Mesenchymal stem cell (in vitro differentiated cells and primary cell): ENCODE results near the gene SMCR8. TPM values are rescaled to one million over a fixed set of nuclear protein-coding genes. Genes with fewer than 3 reads are reported as not detected.

Source experiments
- DNase-seq: peaks from one replicate; pipeline ENCODE4 v3.0.0-alpha.2; 2013
- H2AFZ ChIP-seq: one replicate; pipeline ENCODE4 v1.6.1; 2013; ENCODE audit warnings: low read depth, mild to moderate bottlenecking, control low read depth, inconsistent platforms, low read length, moderate library complexity
- H2AK5ac ChIP-seq: 2 replicates; pipeline ENCODE4 v1.6.1; 2013; ENCODE audit warnings: low read length, moderate library complexity, mild to moderate bottlenecking, inconsistent platforms; ENCODE audit not compliant: severe bottlenecking
- H2BK120ac ChIP-seq: one replicate; pipeline ENCODE4 v1.6.1; 2013; ENCODE audit warnings: low read depth, mild to moderate bottlenecking, inconsistent platforms, low read length, moderate library complexity
- H2BK12ac ChIP-seq, 2 experiments: one replicate each; pipeline ENCODE4 v1.6.1; 2013; ENCODE audit warnings: inconsistent platforms in 2 of 2, low read length in 2 of 2, mild to moderate bottlenecking in 2 of 2, moderate library complexity in 2 of 2, control low read depth in 1 of 2
- H2BK15ac ChIP-seq: one replicate; pipeline ENCODE4 v1.6.1; 2013; ENCODE audit warnings: mild to moderate bottlenecking, low read depth, inconsistent platforms; ENCODE audit not compliant: poor library complexity, severe bottlenecking
- H2BK5ac ChIP-seq: 2 replicates; pipeline ENCODE4 v1.6.1; 2013; ENCODE audit warnings: low read depth, mild to moderate bottlenecking, low read length, control low read depth, inconsistent platforms; ENCODE audit not compliant: poor library complexity, severe bottlenecking
- H3K14ac ChIP-seq, 2 experiments: one replicate each; pipeline ENCODE4 v1.6.1; 2013; ENCODE audit warnings: inconsistent platforms in 2 of 2, low read length in 2 of 2, control low read depth in 1 of 2, mild to moderate bottlenecking in 1 of 2, moderate library complexity in 1 of 2
- H3K18ac ChIP-seq, 2 experiments: one replicate each; pipeline ENCODE4 v1.6.1; 2013; ENCODE audit warnings: inconsistent platforms in 2 of 2, low read length in 2 of 2, control low read depth in 1 of 2, low read depth in 1 of 2, mild to moderate bottlenecking in 1 of 2
- H3K23ac ChIP-seq, 2 experiments: one replicate each; pipeline ENCODE4 v1.6.1; 2013; ENCODE audit warnings: inconsistent platforms in 2 of 2, low read length in 2 of 2, mild to moderate bottlenecking in 2 of 2, moderate library complexity in 2 of 2, control low read depth in 1 of 2
- H3K27ac ChIP-seq: 2 replicates; pipeline ENCODE4 v1.5.1; 2013; ENCODE audit warnings: mild to moderate bottlenecking, moderate library complexity, low read length, control low read depth, inconsistent platforms; ENCODE audit not compliant: poor library complexity, severe bottlenecking
- H3K27me3 ChIP-seq, 2 experiments: 2 replicates each; pipeline versions ENCODE4 v1.6.1 to v1.7.0; 2013; ENCODE audit warnings: low read length in 2 of 2, mild to moderate bottlenecking in 2 of 2, moderate library complexity in 2 of 2, control low read depth in 1 of 2, inconsistent platforms in 1 of 2; ENCODE audit not compliant: control insufficient read depth in 1 of 2, insufficient read depth in 1 of 2
- H3K36me3 ChIP-seq, 2 experiments: 2 replicates each; pipeline versions ENCODE4 v1.6.1 to v1.7.0; 2013; ENCODE audit warnings: low read length in 2 of 2, control low read depth in 1 of 2, inconsistent platforms in 1 of 2, low read depth in 1 of 2, mild to moderate bottlenecking in 1 of 2; ENCODE audit not compliant: insufficient read depth in 2 of 2, control insufficient read depth in 1 of 2
- H3K4ac ChIP-seq, 2 experiments: one replicate each; pipeline ENCODE4 v1.6.1; 2013; ENCODE audit warnings: inconsistent platforms in 2 of 2, low read length in 2 of 2, mild to moderate bottlenecking in 2 of 2, moderate library complexity in 2 of 2, control low read depth in 1 of 2, low read depth in 1 of 2
- H3K4me1 ChIP-seq: 2 replicates; pipeline ENCODE4 v1.6.1; 2013; ENCODE audit warnings: low read depth, low read length, control low read depth; ENCODE audit not compliant: control insufficient read depth, insufficient read depth
- H3K4me2 ChIP-seq: 2 replicates; pipeline ENCODE4 v1.6.1; 2013; ENCODE audit warnings: low read length, mild to moderate bottlenecking, inconsistent platforms; ENCODE audit not compliant: poor library complexity, severe bottlenecking
- H3K4me3 ChIP-seq, 2 experiments: 2 replicates each; pipeline versions ENCODE4 v1.5.1 to v1.7.0; 2013; ENCODE audit warnings: low read length in 2 of 2, mild to moderate bottlenecking in 2 of 2, control low read depth in 1 of 2, low read depth in 1 of 2; ENCODE audit not compliant: insufficient read depth in 1 of 2
- H3K79me1 ChIP-seq: replicated peaks from 2 replicates; pipeline ENCODE4 v1.6.1; 2013; ENCODE audit warnings: mild to moderate bottlenecking, control low read depth, low read length, inconsistent platforms; ENCODE audit not compliant: poor library complexity, severe bottlenecking
- H3K9ac ChIP-seq: 2 replicates; pipeline ENCODE4 v1.7.0; 2013; ENCODE audit warnings: mild to moderate bottlenecking, low read length, moderate library complexity
- H3K9me3 ChIP-seq: 2 replicates; pipeline ENCODE4 v1.7.0; 2013; ENCODE audit warnings: mild to moderate bottlenecking, low read length; ENCODE audit not compliant: control insufficient read depth
- H4K8ac ChIP-seq: one replicate; pipeline ENCODE4 v1.6.1; 2013; ENCODE audit warnings: inconsistent platforms, mild to moderate bottlenecking, low read length, moderate library complexity
- H4K91ac ChIP-seq: one replicate; pipeline ENCODE4 v1.6.1; 2013; ENCODE audit warnings: mild to moderate bottlenecking, low read length, inconsistent platforms
- WGBS: methylation state at CpG from one replicate; pipeline ENCODE4 v1.1.7; 2013; ENCODE audit warnings: mixed read lengths; 5-methylcytosine and 5-hydroxymethylcytosine counted together
- polyA plus RNA-seq, 2 experiments: library from polyadenylated mRNA; stranded (reverse); fragments of 200-250 nt; gene quantifications; one replicate each; pipeline ENCODE4 v1.2.3, GENCODE V29; 2013

SMCR8 gene, protein sequence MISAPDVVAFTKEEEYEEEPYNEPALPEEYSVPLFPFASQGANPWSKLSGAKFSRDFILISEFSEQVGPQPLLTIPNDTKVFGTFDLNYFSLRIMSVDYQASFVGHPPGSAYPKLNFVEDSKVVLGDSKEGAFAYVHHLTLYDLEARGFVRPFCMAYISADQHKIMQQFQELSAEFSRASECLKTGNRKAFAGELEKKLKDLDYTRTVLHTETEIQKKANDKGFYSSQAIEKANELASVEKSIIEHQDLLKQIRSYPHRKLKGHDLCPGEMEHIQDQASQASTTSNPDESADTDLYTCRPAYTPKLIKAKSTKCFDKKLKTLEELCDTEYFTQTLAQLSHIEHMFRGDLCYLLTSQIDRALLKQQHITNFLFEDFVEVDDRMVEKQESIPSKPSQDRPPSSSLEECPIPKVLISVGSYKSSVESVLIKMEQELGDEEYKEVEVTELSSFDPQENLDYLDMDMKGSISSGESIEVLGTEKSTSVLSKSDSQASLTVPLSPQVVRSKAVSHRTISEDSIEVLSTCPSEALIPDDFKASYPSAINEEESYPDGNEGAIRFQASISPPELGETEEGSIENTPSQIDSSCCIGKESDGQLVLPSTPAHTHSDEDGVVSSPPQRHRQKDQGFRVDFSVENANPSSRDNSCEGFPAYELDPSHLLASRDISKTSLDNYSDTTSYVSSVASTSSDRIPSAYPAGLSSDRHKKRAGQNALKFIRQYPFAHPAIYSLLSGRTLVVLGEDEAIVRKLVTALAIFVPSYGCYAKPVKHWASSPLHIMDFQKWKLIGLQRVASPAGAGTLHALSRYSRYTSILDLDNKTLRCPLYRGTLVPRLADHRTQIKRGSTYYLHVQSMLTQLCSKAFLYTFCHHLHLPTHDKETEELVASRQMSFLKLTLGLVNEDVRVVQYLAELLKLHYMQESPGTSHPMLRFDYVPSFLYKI
- polyA plus RNA-seq (2013, experiment 1 of 2): 10.0 TPM
- polyA plus RNA-seq (2013, experiment 2 of 2): 9.7 TPM

DNA sequence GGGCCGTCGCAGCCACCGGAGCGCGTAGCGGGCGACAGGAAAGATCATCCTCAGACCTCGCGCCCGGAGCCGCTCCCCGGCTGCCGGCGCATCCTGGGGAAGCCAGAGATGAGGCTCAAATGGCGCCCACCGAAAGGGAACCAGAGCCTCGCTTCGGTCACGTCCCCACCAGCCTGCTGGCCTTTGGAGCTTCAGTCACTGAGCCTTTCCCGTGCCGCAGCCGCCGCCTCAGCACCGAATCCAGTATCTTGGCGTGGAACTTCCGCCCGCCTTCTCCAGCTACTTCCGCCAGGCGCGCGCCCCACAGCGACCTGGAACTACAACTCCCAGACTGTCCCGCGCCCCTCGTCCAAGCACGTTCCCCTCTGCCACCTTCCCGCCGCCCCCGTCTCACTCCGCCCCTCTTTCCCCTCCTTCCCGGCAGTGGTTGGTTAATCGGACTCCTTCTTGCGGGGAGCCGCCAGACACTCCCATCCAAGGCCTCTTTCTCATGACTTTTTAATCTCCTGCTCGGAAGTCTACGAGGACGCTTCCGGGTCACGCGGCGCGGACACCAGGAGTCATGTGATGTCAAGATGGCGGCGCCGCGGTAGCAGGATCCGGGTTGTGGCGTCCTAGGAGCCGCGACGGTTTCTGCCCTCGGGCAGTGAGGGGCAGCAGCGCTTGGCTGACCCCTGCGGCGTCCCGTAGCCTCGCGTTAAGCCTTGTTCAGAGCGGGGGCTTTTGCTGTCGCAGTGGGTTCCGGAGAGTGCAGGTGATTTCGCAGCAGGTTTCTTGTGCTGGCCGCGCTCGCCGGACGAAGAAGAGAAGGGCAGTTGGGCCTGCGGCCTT, at the start of gene SMCR8, which contains the start of gene TOP3A:
Gene SMCR8 (plus strand): TSS at position 563 of the 831 bp plus-strand sequence. CDS start 497 bp downstream, outside the sequence.
Gene TOP3A (minus strand): TSS at position 264 of the 831 bp plus-strand sequence. CDS start 216 bp downstream, at position 48.
- peak within 1 kb of the TSS; percentile 65 for H3K4me2 ChIP-seq
- peak within 1 kb of the TSS; percentile 79 to 94 for H3K4ac ChIP-seq
- DNase-seq: peak; percentile 99
- peak within 1 kb of the TSS; percentile 71 for H3K27ac ChIP-seq
- H3K27me3 ChIP-seq: no peaks in the 10 kb centered on the region
- H2AFZ ChIP-seq: peak within 1 kb of the TSS; percentile 87
- peaks cover 27 to 45% of the 10 kb centered on the region in 2 experiments for H3K36me3 ChIP-seq
- peaks cover 28% of the 10 kb centered on the region for H3K4me1 ChIP-seq
- no peak within 1 kb of the TSS for H2BK120ac ChIP-seq
- H3K4me3 ChIP-seq: peak within 1 kb of the TSS; percentile 91 to 94
- H2AK5ac ChIP-seq: peak within 1 kb of the TSS; percentile 42
- H2BK5ac ChIP-seq: peak within 1 kb of the TSS; percentile 2
- peaks cover 25% of the 10 kb centered on the region for H3K79me1 ChIP-seq
- peak within 1 kb of the TSS in 1 of 2 experiments; percentile 87 for H3K14ac ChIP-seq
- H3K9me3 ChIP-seq: no peaks in the 10 kb centered on the region
- H3K18ac ChIP-seq: peak within 1 kb of the TSS; percentile 55 to 90
- H3K9ac ChIP-seq: peak within 1 kb of the TSS; percentile 98
- under 1% methylated on average over 78 of the region's 78 CpGs for WGBS
- peak within 1 kb of the TSS; percentile 41 for H4K8ac ChIP-seq
- peak within 1 kb of the TSS; percentile 3 to 66 for H3K23ac ChIP-seq
- no peak within 1 kb of the TSS for H2BK15ac ChIP-seq
- H2BK12ac ChIP-seq: no peak within 1 kb of the TSS
- H4K91ac ChIP-seq: peak within 1 kb of the TSS; percentile 44

DNA sequence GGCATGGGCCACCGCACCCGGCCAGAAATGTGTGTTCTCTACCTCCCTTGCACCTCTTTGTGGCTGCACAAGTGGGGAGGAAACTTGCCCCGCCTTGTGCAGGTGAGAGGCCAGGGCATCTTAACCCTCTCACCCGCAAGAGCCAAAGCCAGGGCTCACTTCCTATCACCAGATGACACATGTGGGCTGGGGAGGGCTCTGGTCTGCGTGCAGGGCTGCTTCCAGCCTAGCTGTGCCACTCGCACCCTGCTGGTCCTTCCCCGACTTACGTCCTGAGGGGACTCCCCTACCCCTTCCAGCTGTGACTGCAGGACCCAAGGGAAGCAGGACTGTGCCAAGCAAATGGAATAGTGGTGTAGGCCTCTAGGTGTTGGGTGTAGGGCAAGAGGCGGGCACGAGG, 47.7 kb upstream of the SMCR8 start:
- WGBS: 90% methylated on average over 10 of the region's 10 CpGs

GRCh38 chr17:18267927-18268711, 47.0 kb upstream of the SMCR8 start:
- H3K4me3 ChIP-seq: no peak overlapping the region
- no peak overlapping the region for H3K4me2 ChIP-seq
- H3K27ac ChIP-seq: no peak overlapping the region
- H3K9ac ChIP-seq: peak overlapping the region; percentile 59
- H4K91ac ChIP-seq: no peak overlapping the region
- H2BK12ac ChIP-seq: peak overlapping the region in 1 of 2 experiments; percentile 55
- DNase-seq: peak; percentile 34
- no peaks in the 10 kb centered on the region for H3K27me3 ChIP-seq
- H3K4me1 ChIP-seq: peaks cover 10% of the 10 kb centered on the region
- H3K9me3 ChIP-seq: no peaks in the 10 kb centered on the region
- H2BK15ac ChIP-seq: no peak overlapping the region
- WGBS: 47% methylated on average over 14 of the region's 14 CpGs
- no peak overlapping the region for H3K18ac ChIP-seq
- no peak overlapping the region for H2AFZ ChIP-seq
- peak overlapping the region; percentile 38 for H4K8ac ChIP-seq
- H2BK120ac ChIP-seq: no peak overlapping the region
- peak overlapping the region in 1 of 2 experiments; percentile 24 for H3K4ac ChIP-seq
- H2AK5ac ChIP-seq: no peak overlapping the region
- peak overlapping the region in 1 of 2 experiments; percentile 73 for H3K14ac ChIP-seq
- no peak overlapping the region for H3K23ac ChIP-seq
- H2BK5ac ChIP-seq: no peak overlapping the region
- peaks cover 16% of the 10 kb centered on the region for H3K79me1 ChIP-seq
- H3K36me3 ChIP-seq: peaks cover 41 to 49% of the 10 kb centered on the region in 2 experiments

More for the DNA sequence above, 47.7 kb upstream of the SMCR8 start:
- Histone ChIP-seq H2BK5ac (no peak overlapping the region), H3K4me1 (peaks cover 14% of the 10 kb centered on the region), H3K4ac (no peak overlapping the region), H2BK120ac (no peak overlapping the region), H3K9ac (no peak overlapping the region), H2BK12ac (no peak overlapping the region), H2AK5ac (no peak overlapping the region), H3K27me3 (no peaks in the 10 kb centered on the region), H3K9me3 (no peaks in the 10 kb centered on the region), H3K18ac (no peak overlapping the region), H3K36me3 (peaks cover 41 to 52% of the 10 kb centered on the region in 2 experiments), H3K79me1 (peaks cover 22% of the 10 kb centered on the region), H3K23ac (no peak overlapping the region), H4K91ac (no peak overlapping the region), H2AFZ (no peak overlapping the region), H3K27ac (no peak overlapping the region), H2BK15ac (no peak overlapping the region), H3K4me3 (no peak overlapping the region), H3K14ac (no peak overlapping the region), H4K8ac (no peak overlapping the region), H3K4me2 (no peak overlapping the region)
- no peak for DNase-seq
